ENCODE data around the gene LUZP1. TPM values are rescaled to one million over a fixed set of nuclear protein-coding genes. Genes with fewer than 3 reads are reported as not detected.

The LUZP1 gene
- total RNA-seq, 4 donors from 2014 or later = 21.4 to 28.2 (median 25.0) TPM

GRCh38 chr1:23044035-23044434, 124.6 kb downstream of the LUZP1 start:
- Histone ChIP-seq H3K27me3 (no peaks in the 10 kb centered on the region), H3K27ac (no peak overlapping the region), H3K9me3 (no peaks in the 10 kb centered on the region), H3K36me3 (no peaks in the 10 kb centered on the region), H3K4me3 (replicated peaks in 1 of 3) (no peak overlapping the region), H3K4me1 (peaks cover 8 to 9% of the 10 kb centered on the region in 2 donors)
- DNase-seq = no peak
- WGBS, 2 donors = 97 to 98% methylated on average over 3 of the region's 3 CpGs
- TF ChIP-seq CTCF (IDR thresholded peaks at IDR 0.05) (no peak), POLR2A (IDR thresholded peaks at IDR 0.05) (no peak)
- intact Hi-C loops (cut with DNase I) = no loop called here

- H3K4me1 ChIP-seq = peaks cover 10 to 16% of the 10 kb centered on the region in 2 donors
- H3K36me3 ChIP-seq = no peaks in the 10 kb centered on the region
- H3K9me3 ChIP-seq = no peaks in the 10 kb centered on the region
- no peak overlapping the region for H3K27ac ChIP-seq
- TF ChIP-seq CTCF (IDR thresholded peaks at IDR 0.05) (no peak), POLR2A (IDR thresholded peaks at IDR 0.05) (no peak)
- WGBS, 2 donors = 88 to 92% methylated on average over 5 of the region's 5 CpGs
- DNase-seq = no peak
- intact Hi-C loops (cut with DNase I) = no loop called here
- H3K27me3 ChIP-seq = no peaks in the 10 kb centered on the region
- H3K4me3 ChIP-seq (replicated peaks in 1 of 3) = no peak overlapping the region
Observed at GRCh38 chr1:23040509-23040908, 128.1 kb downstream of the LUZP1 start.

GRCh38 chr1:23039308-23039826, 129.3 kb downstream of the LUZP1 start:
- Histone ChIP-seq H3K4me3 (replicated peaks in 1 of 3) (no peak overlapping the region), H3K4me1 (peaks cover 10 to 16% of the 10 kb centered on the region in 2 donors), H3K27ac (no peak overlapping the region), H3K27me3 (no peaks in the 10 kb centered on the region), H3K9me3 (no peaks in the 10 kb centered on the region), H3K36me3 (no peaks in the 10 kb centered on the region)
- TF ChIP-seq POLR2A (IDR thresholded peaks at IDR 0.05) = no peak
- TF ChIP-seq CTCF (IDR thresholded peaks at IDR 0.05) = no peak
- intact Hi-C loops (cut with DNase I) = no loop called here
- DNase-seq = no peak
- 57 to 63% methylated on average over 7 of the region's 7 CpGs for WGBS, 2 donors

- intact Hi-C loops (cut with DNase I) = no loop called here
- 95 to 96% methylated on average over 4 of the region's 4 CpGs for WGBS, 2 donors
- Histone ChIP-seq H3K27ac (no peak overlapping the region), H3K27me3 (no peaks in the 10 kb centered on the region), H3K36me3 (no peaks in the 10 kb centered on the region), H3K4me3 (replicated peaks in 1 of 3) (no peak overlapping the region), H3K9me3 (no peaks in the 10 kb centered on the region), H3K4me1 (peaks cover 10 to 16% of the 10 kb centered on the region in 2 donors)
- TF ChIP-seq CTCF (IDR thresholded peaks at IDR 0.05) (no peak), POLR2A (IDR thresholded peaks at IDR 0.05) (no peak)
- DNase-seq = no peak
Observed at GRCh38 chr1:23037081-23037740, 131.4 kb downstream of the LUZP1 start.

DNA sequence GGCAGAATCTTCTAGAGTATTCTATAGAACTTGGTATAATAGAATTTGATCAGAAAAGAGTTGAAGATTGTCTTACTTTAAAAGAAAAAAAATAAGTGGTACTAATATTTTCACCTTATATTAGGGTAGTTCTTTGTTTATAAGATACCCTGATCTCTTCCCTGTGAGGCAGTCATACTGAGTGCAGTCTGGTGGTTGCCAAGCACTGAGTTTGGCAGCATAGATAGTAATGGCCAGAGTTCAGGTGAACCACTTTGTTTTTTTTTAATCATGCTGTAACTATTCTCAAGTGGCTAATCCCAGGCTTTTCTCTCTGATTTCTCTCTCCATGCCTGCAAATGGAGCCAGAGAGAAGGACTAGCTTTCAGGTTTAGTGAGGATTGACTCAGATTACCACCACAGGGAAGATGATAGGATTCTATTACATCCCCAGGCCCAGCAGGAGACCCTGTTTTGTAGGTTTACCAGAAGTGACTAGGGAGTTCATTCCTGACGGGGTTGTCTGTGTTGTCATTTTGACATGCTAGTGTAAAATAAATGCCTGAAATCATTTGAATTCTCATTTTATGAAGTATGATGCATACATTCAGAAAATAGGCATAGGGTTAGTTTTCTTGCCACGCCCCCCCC, 132.7 kb downstream of the LUZP1 start:
- H3K4me3 ChIP-seq (replicated peaks in 1 of 3) = no peak overlapping the region
- H3K9me3 ChIP-seq = no peaks in the 10 kb centered on the region
- H3K4me1 ChIP-seq = peaks cover 10 to 16% of the 10 kb centered on the region in 2 donors
- intact Hi-C loops (cut with DNase I) = no loop called here
- DNase-seq = no peak
- no peaks in the 10 kb centered on the region for H3K27me3 ChIP-seq
- 77 to 84% methylated on average over 2 of the region's 2 CpGs for WGBS, 2 donors
- no peaks in the 10 kb centered on the region for H3K36me3 ChIP-seq
- TF ChIP-seq POLR2A (IDR thresholded peaks at IDR 0.05) = no peak
- no peak for TF ChIP-seq CTCF (IDR thresholded peaks at IDR 0.05)
- H3K27ac ChIP-seq = no peak overlapping the region
